GM23338 (cell line): ENCODE data around the gene MAP4.
"Not testable (repeated sequence)": the region's sequence is repeated elsewhere in the genome, so short reads cannot be mapped to it uniquely, and the experiment has no call there.

Experiments
- CREB1 ChIP-seq: fragments of 250-450 bp; sonication (Bioruptor Pico); IDR thresholded peaks from 2 replicates; pipeline ENCODE4 v1.5.0; 2020; ENCODE audit warnings: low read depth, mild to moderate bottlenecking, moderate library complexity
- CTCF ChIP-seq, 2 experiments: fragments of 200-600 bp in 1 of 2; sonication (generic) in 1 of 2; conservative IDR thresholded peaks; 2 replicates each; pipeline versions ENCODE4 v1.5.1 to v1.6.1; 2016 to 2017; ENCODE audit warnings: antibody characterized with exemption in 2 of 2, low read depth in 2 of 2, mild to moderate bottlenecking in 2 of 2, moderate library complexity in 1 of 2
- EZH2 ChIP-seq: fragments of 200-600 bp; sonication (generic); IDR thresholded peaks from one replicate; pipeline ENCODE4 v1.8.0; 2017; ENCODE audit warnings: antibody characterized with exemption, mild to moderate bottlenecking, low read depth; ENCODE audit not compliant: unreplicated experiment
- EZH2phosphoT487 ChIP-seq: fragments of 200-600 bp; sonication (generic); IDR thresholded peaks from one replicate; pipeline ENCODE4 v1.8.1; 2018; ENCODE audit warnings: antibody characterized with exemption; ENCODE audit not compliant: unreplicated experiment
- JUNB ChIP-seq: IDR thresholded peaks from one replicate; pipeline ENCODE4 v1.6.1; 2016; ENCODE audit warnings: antibody characterized with exemption; ENCODE audit not compliant: unreplicated experiment
- NANOG ChIP-seq: IDR thresholded peaks from 2 replicates; pipeline ENCODE4 v1.6.1; 2016; ENCODE audit warnings: antibody characterized with exemption, borderline replicate concordance
- POLR2AphosphoS5 ChIP-seq: IDR thresholded peaks from 2 replicates; pipeline ENCODE4 v1.6.1; 2016; ENCODE audit warnings: antibody characterized with exemption, low read depth
- REST ChIP-seq: IDR thresholded peaks from one replicate; pipeline ENCODE4 v1.6.1; 2018; ENCODE audit warnings: antibody characterized with exemption; ENCODE audit not compliant: unreplicated experiment
- STAT1 ChIP-seq: IDR thresholded peaks from one replicate; pipeline ENCODE4 v1.6.1; 2016; ENCODE audit warnings: antibody characterized with exemption; ENCODE audit not compliant: unreplicated experiment
- ZNF114 ChIP-seq: fragments of 250-450 bp; sonication (Bioruptor Pico); IDR thresholded peaks from 2 replicates; pipeline ENCODE4 v1.5.0; 2020; ENCODE audit warnings: mild to moderate bottlenecking, moderate library complexity
- ZNF331 ChIP-seq: fragments of 250-450 bp; sonication (Bioruptor Pico); IDR thresholded peaks from 2 replicates; pipeline ENCODE4 v1.5.0; 2020; ENCODE audit warnings: low read depth, mild to moderate bottlenecking, moderate library complexity
- ZNF462 ChIP-seq: fragments of 250-450 bp; sonication (Bioruptor Pico); IDR thresholded peaks from 2 replicates; pipeline ENCODE4 v1.5.0; 2020; ENCODE audit warnings: mild to moderate bottlenecking, moderate library complexity
- TF ChIP-seq, protein P1 (sequence below): IDR thresholded peaks from 2 replicates; pipeline ENCODE4 v1.6.1; 2016; ENCODE audit warnings: antibody characterized with exemption

- TF ChIP-seq CTCF (conservative IDR thresholded peaks at IDR 0.05; ENCODE audit: low read depth in 2 of 2); EZH2; JUNB; POLR2AphosphoS5; CREB1 (CRISPR knock-in tag); REST; EZH2phosphoT487; NANOG; ZNF331 (CRISPR knock-in tag); ZNF114 (CRISPR knock-in tag); ZNF462 (CRISPR knock-in tag); STAT1: not testable (repeated sequence)
- TF ChIP-seq, protein P1, sequence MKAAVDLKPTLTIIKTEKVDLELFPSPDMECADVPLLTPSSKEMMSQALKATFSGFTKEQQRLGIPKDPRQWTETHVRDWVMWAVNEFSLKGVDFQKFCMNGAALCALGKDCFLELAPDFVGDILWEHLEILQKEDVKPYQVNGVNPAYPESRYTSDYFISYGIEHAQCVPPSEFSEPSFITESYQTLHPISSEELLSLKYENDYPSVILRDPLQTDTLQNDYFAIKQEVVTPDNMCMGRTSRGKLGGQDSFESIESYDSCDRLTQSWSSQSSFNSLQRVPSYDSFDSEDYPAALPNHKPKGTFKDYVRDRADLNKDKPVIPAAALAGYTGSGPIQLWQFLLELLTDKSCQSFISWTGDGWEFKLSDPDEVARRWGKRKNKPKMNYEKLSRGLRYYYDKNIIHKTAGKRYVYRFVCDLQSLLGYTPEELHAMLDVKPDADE = not testable (repeated sequence)
Observed at GRCh38 chr3:48007361-48007760, 8.9 kb downstream of the MAP4 start.
